ENCODE results near the gene FHIT. TPM values are rescaled to one million over a fixed set of nuclear protein-coding genes. Genes with fewer than 3 reads are reported as not detected.
A peak's percentile ranks its signal among the peaks of the same experiment; 100 is the strongest.

The FHIT gene
- polyA plus RNA-seq, 1 donor, result 5.5 TPM

DNA sequence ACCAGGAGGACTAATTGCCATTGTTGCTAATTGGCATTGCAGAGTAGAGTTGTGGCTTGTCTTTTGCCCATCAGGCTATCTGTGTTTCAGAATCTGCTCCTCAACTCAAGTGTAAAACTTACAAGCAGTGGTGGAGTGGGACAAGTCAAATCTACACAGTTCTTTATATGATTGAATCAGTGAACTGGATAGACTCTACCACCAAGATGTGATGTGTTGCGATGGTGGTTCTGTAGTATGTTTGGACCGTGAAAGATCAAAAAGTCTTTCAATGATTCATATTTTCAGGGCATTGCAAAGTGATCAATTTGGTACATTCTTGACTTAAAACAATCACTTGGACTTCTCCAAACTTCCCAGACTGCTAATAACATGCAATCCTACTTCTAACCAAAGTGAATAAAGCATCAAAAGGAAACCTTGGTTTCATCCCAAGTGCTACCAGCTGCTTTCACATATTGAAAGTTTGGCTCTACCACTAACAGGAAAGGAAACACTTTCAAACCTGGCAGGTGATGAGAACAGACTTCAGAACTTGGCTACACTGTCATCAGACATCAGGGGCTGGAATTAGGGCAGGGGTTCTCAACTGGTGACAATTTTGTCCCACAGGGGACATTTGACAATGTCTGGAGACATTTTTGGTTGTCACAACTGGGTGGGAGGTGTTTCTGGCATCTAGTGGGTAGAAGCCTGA lies 1356.7 kb downstream of the FHIT start:
- no peak for DNase-seq

DNA sequence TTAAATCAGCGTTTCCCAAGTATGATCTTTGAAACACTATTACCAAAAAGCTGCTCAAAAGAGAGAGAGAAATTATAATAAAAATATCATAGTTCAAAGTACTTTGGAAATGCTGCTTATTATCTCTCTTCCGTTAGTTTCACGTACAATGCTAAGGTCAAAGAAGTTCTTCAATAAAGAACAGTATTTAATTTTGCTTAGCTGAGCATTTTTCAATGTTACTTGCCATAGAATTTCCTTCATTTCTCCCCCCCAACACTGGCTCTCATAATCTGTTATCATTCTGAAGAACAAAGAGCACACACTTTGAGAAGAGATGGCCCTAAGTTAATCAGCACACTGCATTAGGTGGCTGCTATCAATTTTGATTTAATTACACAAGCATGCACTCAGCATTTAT lies 1360.6 kb downstream of the FHIT start:
- DNase-seq, result no peak

DNA sequence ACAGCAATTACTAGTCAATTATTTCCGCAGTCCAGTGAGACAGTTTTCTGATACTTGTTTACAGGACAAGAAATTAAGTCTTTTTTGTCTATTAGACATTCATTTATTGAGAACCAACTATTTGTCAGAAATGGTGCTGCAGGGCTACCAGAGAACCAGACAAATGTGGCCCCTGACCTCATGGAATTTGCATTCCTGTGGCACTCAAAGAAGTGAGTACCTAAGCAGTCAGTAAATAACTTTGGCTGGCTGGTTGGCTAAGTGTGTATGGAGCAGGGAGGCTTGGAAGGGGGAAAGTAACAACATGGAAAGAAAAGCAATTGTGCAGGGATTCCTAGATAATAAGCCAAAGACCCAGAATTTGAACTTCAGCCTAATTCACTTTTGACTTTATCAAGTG lies 1364.5 kb downstream of the FHIT start:
- no peak for DNase-seq

DNA sequence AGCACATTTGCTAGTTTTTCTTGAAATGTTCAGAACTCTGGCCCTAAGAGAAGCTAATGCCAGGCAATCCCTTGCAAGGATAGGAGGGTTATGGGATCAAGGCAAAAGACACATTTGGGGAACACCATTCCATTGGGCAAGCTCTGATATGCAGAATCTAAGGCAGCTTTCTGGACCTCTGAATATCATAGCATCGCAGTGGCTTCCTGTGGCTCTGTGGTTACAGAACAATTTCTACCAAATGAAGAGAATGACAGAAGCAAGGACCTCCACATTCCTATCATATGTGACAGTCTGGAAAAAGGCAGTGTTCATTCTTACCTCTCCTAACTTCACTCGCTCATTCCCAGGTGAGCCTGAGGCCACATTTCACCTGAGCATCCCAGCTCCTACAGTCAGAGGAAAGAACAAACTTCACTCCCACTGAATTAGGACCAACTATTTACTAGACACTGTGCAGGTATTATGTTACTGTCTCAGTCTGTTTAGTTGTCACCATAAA lies 1365.3 kb downstream of the FHIT start:
- no peak for DNase-seq

DNA sequence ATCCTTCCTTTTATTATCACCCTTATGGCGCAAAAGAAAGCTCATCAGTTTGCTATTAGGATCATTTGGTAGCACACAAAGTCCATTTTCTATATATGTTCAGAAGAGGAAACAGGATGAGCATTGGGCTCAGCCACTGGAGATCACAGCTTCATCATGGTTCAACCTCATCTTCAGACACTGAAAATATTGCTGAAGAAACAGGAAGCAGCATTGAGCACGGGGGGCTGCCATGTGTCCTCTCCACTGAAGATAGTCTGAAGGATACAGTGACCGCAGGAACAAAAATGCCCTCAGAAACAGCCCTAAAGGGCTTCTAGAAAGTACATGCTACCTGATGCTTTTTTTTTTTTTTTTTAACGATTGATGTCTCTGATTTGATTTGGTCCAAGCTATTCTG lies 1366.2 kb downstream of the FHIT start:
- DNase-seq, result no peak

DNA sequence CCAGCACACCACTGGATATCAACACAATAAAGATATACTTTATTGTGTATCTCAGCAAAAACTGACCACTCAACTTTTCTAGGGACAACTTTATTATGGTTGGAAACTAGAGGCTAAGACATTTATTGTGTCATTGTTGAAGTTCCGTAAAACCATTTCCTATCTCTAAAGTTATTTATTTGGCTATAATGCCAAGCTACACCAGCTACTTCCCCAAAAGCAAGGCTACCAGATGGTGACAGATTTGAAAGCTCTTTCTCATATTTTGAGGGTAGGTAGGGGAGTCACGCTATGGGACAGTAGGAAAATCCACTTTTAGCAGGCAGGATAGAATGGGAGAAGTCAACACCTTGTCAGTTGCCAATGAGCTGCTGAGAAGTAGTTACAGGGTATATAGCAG lies 1366.8 kb downstream of the FHIT start:
- no peak for DNase-seq

DNA sequence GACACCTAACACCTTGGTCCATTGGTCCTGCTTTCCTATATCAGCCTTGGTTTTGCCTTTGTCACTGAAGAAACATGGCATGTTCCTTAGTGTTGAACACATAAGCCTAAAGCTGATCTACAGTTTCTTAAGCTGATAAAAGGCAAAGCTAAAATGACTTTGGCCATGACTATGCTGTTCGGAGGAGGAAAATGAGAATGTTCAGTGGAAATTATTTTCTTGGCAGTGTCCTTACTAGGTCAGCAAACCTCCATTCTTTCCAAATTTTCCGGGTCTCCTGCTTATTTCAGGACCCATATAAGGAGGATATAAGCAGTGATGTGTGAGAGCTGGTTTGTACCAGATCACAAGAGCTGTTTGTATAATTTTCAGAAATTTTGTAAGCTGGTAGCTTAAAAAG lies 1368.5 kb downstream of the FHIT start:
- peak; percentile 31 for DNase-seq

DNA sequence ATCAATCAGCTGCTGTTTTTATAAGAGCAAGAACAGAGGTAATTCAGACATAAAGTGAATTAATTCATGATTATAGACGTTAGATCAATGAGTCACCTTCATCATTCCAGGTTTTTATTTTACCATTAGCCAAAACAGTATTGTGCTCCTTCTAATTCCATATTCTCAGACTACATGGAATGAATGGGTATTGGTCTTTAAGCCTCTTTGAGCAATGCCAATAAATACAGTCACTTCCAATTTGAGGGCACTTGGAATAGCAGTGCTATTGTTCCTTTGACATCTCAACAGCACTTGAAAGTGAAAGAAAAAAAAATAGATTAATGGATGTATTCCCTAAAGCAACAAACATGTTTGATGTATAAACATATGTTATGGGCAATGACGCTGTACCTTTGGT lies 1370.5 kb downstream of the FHIT start:
- DNase-seq, result no peak

DNA sequence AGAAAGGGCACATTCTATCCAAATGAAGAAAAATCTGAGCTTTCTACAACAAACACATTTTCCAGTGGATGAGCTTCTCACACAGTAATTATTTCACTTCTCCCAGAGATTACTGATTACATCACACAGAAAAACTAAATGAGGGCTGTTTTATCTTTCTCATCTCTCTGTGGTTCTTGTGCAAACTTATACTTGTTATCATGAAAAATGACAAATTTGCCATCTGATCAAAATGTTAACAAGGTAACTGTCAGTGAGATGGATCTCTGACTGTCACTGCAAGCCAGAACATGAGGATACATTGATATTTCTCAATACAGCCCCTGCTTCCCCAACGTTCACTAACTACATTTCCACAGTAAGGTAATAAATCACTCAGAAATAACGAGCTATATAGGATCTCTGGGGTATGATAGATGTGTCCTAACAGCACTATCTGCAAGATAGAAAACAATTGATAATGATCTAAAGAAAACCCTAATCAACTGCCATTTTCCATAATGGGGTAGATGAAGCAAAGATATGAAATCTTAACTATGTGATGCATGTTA lies 1372.1 kb downstream of the FHIT start:
- DNase-seq, result no peak

DNA sequence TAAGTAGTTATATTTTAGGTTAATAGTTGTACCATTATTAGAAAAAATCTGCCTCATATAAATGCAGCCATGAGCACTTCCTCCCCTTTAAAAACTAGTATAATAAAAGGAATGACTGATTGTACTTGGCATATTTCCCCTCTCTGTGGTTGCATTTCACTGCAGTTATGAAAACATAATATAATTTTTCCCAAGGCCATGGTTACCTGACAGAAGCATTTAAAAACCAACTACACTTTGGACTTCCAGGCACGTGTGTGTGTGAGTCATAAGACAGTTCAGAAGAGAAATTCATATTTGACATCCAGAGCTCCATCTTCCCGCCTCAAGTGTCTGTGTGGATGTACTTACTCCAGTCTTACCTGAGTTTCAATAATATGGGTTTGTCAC lies 1373.2 kb downstream of the FHIT start:
- DNase-seq, result no peak

DNA sequence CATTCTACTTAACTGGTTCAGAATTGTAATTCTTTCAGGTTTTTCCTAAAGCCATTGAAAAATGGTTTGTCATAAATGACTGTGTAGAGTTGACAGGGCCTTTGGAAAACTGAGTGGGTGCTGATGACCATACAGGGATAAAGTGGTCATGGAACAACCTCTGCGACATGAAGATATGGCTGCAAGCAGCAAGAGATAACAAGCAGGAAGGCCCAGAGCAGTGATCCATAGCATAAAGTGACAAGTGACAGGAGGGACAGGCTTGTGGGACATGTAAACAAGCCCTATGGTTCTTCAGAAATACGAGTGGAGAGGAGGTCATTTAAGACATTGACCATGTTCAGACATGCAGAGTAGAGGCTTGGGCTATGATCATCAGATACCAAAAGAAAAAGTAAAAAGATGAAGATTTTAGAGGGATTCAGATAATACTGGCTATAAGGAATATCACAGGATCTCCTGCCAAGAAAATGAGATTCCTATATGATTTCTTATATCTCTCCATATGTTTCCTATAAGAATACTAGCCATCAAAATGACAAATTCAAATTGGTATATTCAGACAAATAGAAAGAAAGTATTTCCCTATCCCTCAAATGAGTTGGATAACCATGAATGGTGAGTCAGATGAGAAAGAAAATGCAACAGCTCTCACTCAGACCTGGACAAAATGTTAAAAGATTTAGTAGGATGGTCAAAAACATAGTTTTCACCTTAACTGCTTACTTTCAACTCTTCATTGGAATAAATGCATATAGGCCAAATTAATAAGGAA lies 1373.8 kb downstream of the FHIT start:
- DNase-seq, result no peak

DNA sequence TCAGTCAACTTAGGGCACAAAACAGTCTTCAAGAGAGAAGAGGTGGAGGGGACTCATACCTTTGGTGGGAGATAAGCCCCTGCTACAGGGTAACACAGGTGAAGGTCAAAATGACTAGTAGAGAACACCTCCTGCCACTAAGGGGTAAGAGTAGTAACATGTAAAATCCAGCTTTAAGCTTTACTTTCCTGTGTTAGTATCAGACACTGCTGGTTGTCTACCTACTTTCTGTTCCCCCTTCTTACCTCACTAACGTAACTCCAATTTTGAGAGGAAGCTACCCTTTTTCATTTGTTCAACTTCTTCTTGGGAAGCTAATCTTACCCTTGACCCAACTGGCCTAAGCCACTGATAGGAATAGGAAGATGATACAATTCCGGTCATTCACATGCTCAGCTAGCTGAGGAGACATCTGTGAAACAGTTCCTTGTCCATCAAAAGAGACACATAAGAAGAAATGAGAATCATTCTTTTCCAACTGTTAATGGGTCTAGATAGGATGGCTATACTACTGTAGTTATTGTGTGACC lies 1374.7 kb downstream of the FHIT start:
- no peak for DNase-seq

DNA sequence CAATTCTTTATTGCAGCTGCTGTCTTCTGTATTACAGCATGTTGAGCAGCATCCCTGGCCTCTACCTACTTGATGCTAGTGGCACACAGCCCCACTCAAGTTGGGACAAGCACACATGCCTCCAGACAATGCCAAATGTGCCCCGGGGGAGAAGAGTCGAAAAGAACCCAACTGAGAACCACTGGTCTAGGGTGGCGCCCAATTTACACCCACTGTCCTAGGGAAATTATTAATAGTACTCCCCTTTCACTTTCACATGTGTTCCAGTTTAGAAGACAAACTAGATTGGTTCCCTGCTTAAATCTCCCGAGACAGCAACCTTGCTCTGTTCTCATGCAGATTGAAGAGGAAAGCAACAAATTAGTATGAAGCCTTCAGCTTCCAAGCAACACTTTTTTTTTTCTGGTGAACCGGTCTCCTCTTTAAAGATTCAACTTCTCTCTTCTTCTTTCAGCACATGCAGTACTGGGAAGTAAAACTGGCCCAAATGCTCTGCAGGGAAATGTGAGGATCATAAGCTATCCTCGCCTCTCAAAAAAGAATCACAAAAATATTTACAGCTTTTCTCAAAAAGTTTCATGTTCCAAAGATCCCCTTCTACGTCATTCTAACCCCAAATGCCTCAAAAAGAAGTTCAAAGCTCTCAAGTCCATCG lies 1377.5 kb downstream of the FHIT start:
- no peak for DNase-seq

DNA sequence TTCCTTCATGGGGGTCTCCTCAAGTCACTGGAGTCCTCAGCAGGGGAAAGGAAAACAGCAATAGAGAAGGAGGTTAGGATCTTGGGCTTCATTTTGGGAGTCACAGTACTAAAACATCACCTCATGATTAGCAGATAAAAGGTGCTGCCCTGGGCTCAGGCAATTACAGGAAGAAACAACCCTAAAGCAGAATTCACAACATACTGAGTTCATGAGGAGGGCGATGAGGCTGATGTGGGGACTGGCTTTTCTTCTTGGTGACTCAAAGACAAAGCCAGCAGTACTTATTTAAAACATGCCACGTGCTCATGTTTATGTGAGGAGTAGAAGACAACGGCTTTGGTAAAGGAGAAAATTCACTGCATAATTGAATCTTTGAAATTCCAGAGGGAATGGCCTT lies 1379.1 kb downstream of the FHIT start:
- no peak for DNase-seq

DNA sequence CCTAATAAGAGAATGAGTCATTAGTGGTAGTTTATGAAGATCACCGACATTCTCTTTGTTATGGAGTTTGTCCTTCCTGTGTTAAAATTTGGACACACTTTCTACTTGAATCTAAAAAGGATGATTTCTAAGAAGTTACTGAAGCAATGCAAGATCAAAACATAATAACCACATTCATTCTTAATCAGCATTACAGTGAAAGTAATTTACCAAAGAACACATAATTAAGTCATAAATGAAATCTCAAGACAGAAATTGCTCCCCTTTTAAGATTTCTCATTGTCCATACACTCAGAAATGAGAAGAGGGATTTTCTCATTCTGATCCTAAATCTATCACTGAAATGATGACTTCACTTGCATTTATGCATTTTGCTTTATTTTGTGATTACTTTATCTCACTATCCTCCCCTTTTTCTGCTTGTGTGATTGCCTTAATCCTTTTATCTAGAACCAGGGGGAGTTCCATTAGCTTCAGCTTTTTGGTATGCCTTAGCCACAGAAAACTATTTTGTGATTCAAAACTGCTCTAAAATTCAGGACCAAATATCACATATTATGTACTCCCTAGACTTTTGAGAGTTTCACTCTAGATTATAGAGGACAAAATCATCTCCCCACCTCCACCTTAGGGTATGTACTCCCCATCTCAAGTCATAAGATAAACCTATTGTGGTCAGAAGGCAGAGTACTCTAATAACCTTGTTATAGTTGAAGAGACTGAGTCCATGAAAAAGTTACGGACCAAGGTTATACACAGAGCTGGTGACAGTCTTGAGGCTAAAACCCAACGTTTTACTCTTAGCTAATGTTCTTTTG lies 1383.9 kb downstream of the FHIT start:
- DNase-seq, result no peak

DNA sequence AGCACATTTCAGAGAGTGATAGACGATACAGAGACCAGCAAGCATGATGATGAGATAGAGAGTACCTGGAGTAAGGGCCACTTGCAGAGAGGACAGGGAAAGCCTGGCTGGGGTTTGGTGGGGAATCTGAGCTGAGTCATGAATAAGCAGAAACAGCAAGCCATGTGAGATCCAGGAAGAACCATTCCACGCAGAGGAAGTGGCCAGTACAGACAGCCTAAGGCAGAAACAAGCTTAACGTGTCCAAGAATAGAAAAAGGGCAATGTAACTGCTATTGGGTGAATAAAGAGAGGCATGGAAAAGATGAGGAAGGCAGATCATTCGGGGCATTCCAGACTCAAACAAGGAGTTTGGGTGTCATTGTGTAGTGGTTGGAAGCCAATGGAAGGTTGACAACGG lies 1385.2 kb downstream of the FHIT start:
- DNase-seq, result no peak

DNA sequence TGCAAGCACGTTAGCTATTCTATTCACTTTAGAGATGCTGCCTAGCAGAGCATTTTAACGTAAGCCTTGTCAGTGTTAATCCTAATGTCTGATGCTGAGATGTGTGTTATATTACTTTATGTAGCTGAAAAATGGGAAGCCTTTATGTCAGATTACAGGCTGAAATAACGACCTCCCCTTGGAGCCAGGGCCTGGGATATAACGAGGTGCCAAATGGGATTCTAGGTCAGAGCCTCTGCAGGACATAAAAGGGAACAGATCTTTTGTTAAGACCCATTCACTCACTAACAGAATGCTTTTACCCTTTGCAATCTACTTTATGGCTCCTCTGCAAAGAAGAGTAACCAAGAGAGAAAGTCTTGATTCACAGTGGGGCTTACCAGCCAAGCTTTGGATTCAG lies 1385.9 kb downstream of the FHIT start:
- DNase-seq, result no peak

DNA sequence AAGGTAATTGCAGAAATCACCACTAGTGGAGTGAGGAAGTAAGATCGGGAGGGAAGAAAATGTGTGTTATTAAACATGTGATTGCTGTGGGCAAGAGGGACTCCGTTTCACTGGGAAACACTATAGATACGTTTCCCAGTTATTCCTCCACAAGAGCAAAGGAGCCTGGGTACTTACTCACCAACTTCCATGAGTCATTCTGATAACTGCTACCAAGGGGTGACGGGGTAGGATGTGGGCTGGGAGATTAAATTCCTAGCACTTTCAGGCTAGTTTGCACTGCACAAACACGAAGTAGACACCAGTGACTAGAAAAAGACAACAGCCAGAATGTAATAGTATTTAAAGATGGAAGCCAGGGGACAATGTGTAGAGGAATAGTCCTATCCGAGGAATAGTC lies 1388.6 kb downstream of the FHIT start:
- no peak for DNase-seq

DNA sequence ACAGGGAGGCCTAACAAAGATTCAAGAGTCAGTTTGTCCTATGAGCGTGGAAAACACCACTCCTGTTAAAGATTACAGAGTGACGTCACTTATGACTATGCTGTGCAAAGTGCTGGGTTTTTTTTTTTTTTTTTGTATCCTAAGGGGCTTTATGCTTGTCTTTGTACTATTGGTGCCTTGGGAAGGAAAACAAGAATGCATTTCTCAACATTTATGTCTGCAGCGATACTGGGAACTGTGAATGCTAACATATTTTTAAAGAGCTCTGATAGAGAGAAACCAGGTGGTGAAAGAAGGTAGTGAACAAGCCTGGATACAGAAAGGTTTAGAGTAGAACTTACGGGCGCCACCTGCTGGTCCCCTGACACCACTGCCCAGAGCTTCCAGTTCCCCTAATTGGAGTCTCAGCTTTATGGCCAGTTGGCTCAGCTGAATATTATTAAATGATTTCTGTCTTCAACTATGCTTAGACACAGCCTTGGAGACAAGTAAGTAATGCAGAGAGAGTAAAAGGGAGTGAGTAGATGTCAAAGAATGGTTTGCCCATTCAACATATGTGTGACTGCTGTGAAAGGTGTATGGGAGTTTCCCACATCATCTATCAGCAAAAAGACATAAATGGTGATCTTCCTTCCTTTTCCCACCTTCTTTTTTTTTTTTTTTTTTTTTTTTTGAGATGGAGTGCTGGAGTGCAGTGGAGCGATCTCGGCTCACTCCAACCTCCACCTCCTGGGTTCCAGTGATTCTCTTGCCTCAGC lies 1393.5 kb downstream of the FHIT start:
- peak; percentile 73 for DNase-seq

DNA sequence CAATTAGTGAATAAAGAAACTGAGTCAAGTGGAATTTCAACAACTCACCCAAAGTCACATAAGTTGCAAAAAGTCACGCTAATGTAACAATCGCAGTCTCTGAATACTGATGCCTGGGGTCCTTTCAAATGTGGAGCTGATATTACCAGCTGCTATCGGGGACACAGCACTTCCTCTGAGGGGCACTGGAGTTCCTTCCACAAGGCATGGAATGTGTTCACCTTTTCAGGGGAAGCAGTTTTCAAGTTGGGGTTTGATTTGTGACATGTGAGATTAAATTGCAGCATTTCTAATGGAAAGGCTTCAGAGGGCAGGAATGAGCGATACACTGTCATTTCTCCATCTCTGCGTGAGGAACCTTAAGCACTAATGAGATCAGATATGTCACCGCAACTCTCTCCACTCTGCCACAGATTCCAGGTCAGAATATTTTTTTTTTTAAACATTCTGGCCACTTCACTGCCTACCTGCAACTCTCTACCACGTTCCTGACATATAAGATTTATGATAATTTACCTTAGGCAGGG lies 1394.3 kb downstream of the FHIT start:
- DNase-seq, result no peak

DNA sequence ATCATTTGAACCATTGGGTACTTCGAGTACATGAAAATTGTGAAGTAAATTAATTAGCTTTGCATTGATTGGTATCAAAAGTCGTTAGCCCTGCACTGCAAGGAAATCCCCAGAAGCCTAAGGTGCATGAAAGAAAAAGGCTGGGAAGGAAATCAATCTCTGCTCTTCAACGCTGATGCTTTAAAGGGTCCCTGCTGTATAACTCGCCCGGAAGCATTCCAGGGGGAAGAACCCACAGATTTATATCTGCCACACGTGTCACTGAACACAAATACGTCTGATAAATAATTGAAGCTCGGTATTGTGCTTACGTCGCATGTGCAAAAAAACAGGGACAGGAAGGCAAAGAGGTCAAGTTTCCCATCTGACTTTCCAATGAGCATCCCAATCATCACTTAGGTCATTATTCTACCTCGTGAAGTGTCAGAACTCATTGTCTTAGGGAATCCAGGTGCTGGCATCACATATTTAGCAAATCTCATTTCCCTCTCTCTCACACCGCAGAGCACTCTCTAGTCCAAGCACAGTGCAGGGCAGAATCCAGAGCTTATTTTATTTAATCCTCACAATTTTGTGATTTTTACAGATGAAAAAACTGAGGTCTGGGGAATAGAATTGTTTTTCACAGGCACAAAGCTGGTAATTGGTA lies 1397.1 kb downstream of the FHIT start:
- DNase-seq, result no peak
